Measurements from ENCODE around the gene MIPOL1.

MIPOL1 gene

DNA sequence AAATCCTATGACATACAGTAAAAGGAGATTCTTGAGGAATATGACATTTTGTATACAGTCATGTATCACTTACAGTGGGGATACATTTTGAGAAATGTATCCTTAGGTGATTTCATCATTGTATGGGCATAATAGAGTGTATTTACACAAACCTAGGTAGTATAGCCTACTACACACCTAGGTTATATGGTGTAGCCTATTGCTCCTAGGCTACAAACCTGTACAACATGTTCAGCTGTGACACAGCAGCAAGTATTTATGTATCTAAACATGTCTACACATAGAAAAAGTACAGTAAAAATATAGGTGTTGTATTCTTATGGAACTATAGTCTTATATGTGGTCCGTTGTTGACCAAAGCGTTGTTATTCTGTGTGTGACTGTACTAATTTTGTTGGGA is 218.5 kb downstream of the MIPOL1 start:
- Mint-ChIP-seq H3K27ac (no peak overlapping the region), H3K4me3 (no peak overlapping the region)
- no peak for ATAC-seq (replicated peaks)

GRCh38 chr14:37417151-37417550 is 219.4 kb downstream of the MIPOL1 start:
- no peaks in the 10 kb centered on the region for H3K27me3 Mint-ChIP-seq
- H3K4me1 Mint-ChIP-seq (ENCODE audit: low read depth in 2 of 2): no peaks in the 10 kb centered on the region
- H3K4me3 Mint-ChIP-seq: no peak overlapping the region
- no peaks in the 10 kb centered on the region for H3K36me3 Mint-ChIP-seq (ENCODE audit: insufficient read depth)
- no peak overlapping the region for H3K27ac Mint-ChIP-seq
- ATAC-seq (replicated peaks): no peak
- no peak for DNase-seq
- peaks cover 5 to 14% of the 10 kb centered on the region in 2 donors for H3K9me3 Mint-ChIP-seq

More for the DNA sequence above, 218.5 kb downstream of the MIPOL1 start:
- no peaks in the 10 kb centered on the region for H3K27me3 Mint-ChIP-seq
- peaks cover 5 to 14% of the 10 kb centered on the region in 2 donors for H3K9me3 Mint-ChIP-seq
- H3K36me3 Mint-ChIP-seq (ENCODE audit: insufficient read depth): no peaks in the 10 kb centered on the region
- no peak for DNase-seq
- H3K4me1 Mint-ChIP-seq (ENCODE audit: low read depth in 2 of 2): no peaks in the 10 kb centered on the region

DNA sequence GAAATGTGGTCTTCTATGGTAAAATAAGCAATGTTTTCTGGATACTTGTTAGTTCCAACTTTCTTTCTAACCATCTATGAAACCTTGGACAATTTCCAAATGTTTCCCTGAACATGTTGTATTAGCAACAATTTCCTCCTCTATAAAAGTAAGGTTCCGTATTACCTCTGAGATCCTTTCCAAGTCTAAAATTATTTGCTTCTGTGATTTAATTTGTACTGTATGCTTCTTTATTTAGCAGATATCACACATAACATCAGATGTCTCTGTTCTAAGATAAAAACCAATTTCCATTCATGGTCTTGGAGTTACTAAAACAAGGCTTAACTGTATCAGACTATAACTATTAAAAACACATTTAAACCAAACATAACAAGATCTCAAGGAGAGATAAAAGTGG is 220.1 kb downstream of the MIPOL1 start:
- H3K27ac Mint-ChIP-seq: no peak overlapping the region
- no peaks in the 10 kb centered on the region for H3K27me3 Mint-ChIP-seq
- H3K4me3 Mint-ChIP-seq: no peak overlapping the region
- H3K36me3 Mint-ChIP-seq (ENCODE audit: insufficient read depth): no peaks in the 10 kb centered on the region
- no peaks in the 10 kb centered on the region for H3K4me1 Mint-ChIP-seq (ENCODE audit: low read depth in 2 of 2)
- peaks cover 4 to 9% of the 10 kb centered on the region in 2 donors for H3K9me3 Mint-ChIP-seq
- no peak for DNase-seq
- no peak for ATAC-seq (replicated peaks)

GRCh38 chr14:37420622-37421021 is 222.9 kb downstream of the MIPOL1 start:
- Mint-ChIP-seq H3K4me3 (no peak overlapping the region), H3K36me3 (ENCODE audit: insufficient read depth) (no peaks in the 10 kb centered on the region), H3K27ac (no peak overlapping the region), H3K9me3 (peaks cover 0 to 4% of the 10 kb centered on the region in 2 donors), H3K4me1 (ENCODE audit: low read depth in 2 of 2) (no peaks in the 10 kb centered on the region), H3K27me3 (no peaks in the 10 kb centered on the region)
- ATAC-seq (replicated peaks) (no peak), DNase-seq (no peak)

- Mint-ChIP-seq H3K27me3 (no peaks in the 10 kb centered on the region), H3K4me1 (ENCODE audit: low read depth in 2 of 2) (no peaks in the 10 kb centered on the region), H3K36me3 (ENCODE audit: insufficient read depth) (no peaks in the 10 kb centered on the region), H3K27ac (no peak overlapping the region), H3K4me3 (no peak overlapping the region), H3K9me3 (peaks cover 0 to 8% of the 10 kb centered on the region in 2 donors)
- ATAC-seq (replicated peaks) (no peak), DNase-seq (no peak)
Observed at GRCh38 chr14:37422319-37422718, 224.6 kb downstream of the MIPOL1 start.

- H3K27me3 Mint-ChIP-seq: no peaks in the 10 kb centered on the region
- H3K4me3 Mint-ChIP-seq: no peak overlapping the region
- DNase-seq (no peak), ATAC-seq (replicated peaks) (no peak)
- H3K27ac Mint-ChIP-seq: no peak overlapping the region
- peaks cover 0 to 8% of the 10 kb centered on the region in 2 donors for H3K9me3 Mint-ChIP-seq
- no peaks in the 10 kb centered on the region for H3K4me1 Mint-ChIP-seq (ENCODE audit: low read depth in 2 of 2)
- H3K36me3 Mint-ChIP-seq (ENCODE audit: insufficient read depth): no peaks in the 10 kb centered on the region
Observed at GRCh38 chr14:37422748-37423147, 225.0 kb downstream of the MIPOL1 start.

DNA sequence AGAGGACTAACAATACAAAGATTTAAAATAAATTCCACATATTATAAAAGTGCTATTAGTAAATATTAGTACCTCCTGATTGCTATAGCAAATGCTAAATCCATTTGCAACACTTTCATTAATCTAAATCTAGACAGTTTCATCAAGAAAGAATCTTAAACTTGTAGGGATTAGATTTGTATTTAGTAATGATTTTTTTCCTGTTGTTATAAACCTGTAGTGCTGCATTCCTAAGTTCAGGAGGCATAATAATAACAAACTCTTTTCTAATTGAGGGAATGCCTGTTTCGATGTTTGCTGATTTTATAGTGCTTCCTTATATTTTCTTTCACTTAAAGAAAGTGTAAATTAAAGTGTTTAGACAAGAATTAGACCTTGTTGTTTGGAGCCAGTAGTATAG is 231.2 kb downstream of the MIPOL1 start:
- peaks cover 9 to 11% of the 10 kb centered on the region in 2 donors for H3K9me3 Mint-ChIP-seq
- no peak overlapping the region for H3K4me3 Mint-ChIP-seq
- DNase-seq (no peak), ATAC-seq (replicated peaks) (no peak)
- H3K36me3 Mint-ChIP-seq (ENCODE audit: insufficient read depth): no peaks in the 10 kb centered on the region
- no peak overlapping the region for H3K27ac Mint-ChIP-seq
- H3K27me3 Mint-ChIP-seq: no peaks in the 10 kb centered on the region
- H3K4me1 Mint-ChIP-seq (ENCODE audit: low read depth in 2 of 2): no peaks in the 10 kb centered on the region

- peaks cover 9 to 10% of the 10 kb centered on the region in 2 donors for H3K9me3 Mint-ChIP-seq
- no peaks in the 10 kb centered on the region for H3K36me3 Mint-ChIP-seq (ENCODE audit: insufficient read depth)
- no peaks in the 10 kb centered on the region for H3K4me1 Mint-ChIP-seq (ENCODE audit: low read depth in 2 of 2)
- DNase-seq (no peak), ATAC-seq (replicated peaks) (no peak)
- no peak overlapping the region for H3K27ac Mint-ChIP-seq
- no peak overlapping the region for H3K4me3 Mint-ChIP-seq
- no peaks in the 10 kb centered on the region for H3K27me3 Mint-ChIP-seq
Observed at GRCh38 chr14:37429618-37430017, 231.9 kb downstream of the MIPOL1 start.

- Mint-ChIP-seq H3K4me3 (no peak overlapping the region), H3K9me3 (peaks cover 4 to 19% of the 10 kb centered on the region in 2 donors), H3K36me3 (ENCODE audit: insufficient read depth) (no peaks in the 10 kb centered on the region), H3K27me3 (no peaks in the 10 kb centered on the region), H3K4me1 (ENCODE audit: low read depth in 2 of 2) (no peaks in the 10 kb centered on the region), H3K27ac (no peak overlapping the region)
- ATAC-seq (replicated peaks) (no peak), DNase-seq (no peak)
Observed at GRCh38 chr14:37434867-37435266, 237.1 kb downstream of the MIPOL1 start.

DNA sequence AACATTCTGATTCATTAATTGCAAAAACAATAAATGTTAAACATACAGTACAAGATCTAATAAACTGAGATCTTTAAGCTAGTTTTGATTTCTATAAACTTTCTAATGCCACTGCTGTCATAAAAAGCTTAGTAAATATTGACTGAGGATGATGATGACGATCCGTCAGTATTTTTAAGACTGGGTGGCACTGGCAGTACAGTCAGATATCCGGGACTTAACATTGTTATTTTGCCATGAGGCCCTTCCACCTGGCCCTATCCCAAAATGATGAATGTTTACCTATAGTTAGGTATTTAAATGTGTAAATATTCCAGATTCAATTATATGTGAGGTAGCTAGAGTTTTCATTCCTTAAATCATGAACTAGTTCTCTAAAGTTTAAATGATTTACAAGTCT is 238.8 kb downstream of the MIPOL1 start:
- H3K27me3 Mint-ChIP-seq: no peaks in the 10 kb centered on the region

GRCh38 chr14:37437490-37437889 is 239.8 kb downstream of the MIPOL1 start:
- no peak overlapping the region for H3K4me3 Mint-ChIP-seq
- no peaks in the 10 kb centered on the region for H3K4me1 Mint-ChIP-seq (ENCODE audit: low read depth in 2 of 2)
- no peaks in the 10 kb centered on the region for H3K36me3 Mint-ChIP-seq (ENCODE audit: insufficient read depth)
- peaks cover 6 to 10% of the 10 kb centered on the region in 2 donors for H3K9me3 Mint-ChIP-seq
- DNase-seq (no peak), ATAC-seq (replicated peaks) (no peak)
- H3K27me3 Mint-ChIP-seq: no peaks in the 10 kb centered on the region
- H3K27ac Mint-ChIP-seq: no peak overlapping the region

More for the DNA sequence above, 238.8 kb downstream of the MIPOL1 start:
- H3K36me3 Mint-ChIP-seq (ENCODE audit: insufficient read depth): no peaks in the 10 kb centered on the region
- H3K9me3 Mint-ChIP-seq: peaks cover 6 to 18% of the 10 kb centered on the region in 2 donors
- no peak for ATAC-seq (replicated peaks)
- no peak overlapping the region for H3K27ac Mint-ChIP-seq
- DNase-seq: no peak
- H3K4me3 Mint-ChIP-seq: no peak overlapping the region
- no peaks in the 10 kb centered on the region for H3K4me1 Mint-ChIP-seq (ENCODE audit: low read depth in 2 of 2)

DNA sequence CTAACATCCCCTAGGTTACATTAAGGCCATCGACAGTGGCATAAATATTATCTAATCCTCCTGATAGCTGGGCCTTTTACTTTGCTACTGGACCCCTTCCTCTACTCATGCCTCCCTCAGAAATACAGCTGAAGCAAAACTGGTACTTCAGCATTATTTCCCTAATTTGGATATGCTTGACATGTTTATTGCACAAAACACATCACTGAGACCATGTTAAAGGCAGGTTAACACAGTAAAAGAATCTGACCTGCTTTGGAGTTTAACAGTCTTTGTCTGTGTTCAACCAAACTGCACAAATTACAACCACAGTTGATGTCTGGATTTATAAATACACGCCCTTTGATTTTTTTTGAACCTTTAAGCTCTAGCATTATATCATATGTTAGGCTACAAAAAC is 240.7 kb downstream of the MIPOL1 start:
- no peak overlapping the region for H3K4me3 Mint-ChIP-seq
- peaks cover 5 to 10% of the 10 kb centered on the region in 2 donors for H3K9me3 Mint-ChIP-seq
- no peaks in the 10 kb centered on the region for H3K27me3 Mint-ChIP-seq
- no peak for ATAC-seq (replicated peaks)
- no peaks in the 10 kb centered on the region for H3K36me3 Mint-ChIP-seq (ENCODE audit: insufficient read depth)
- H3K27ac Mint-ChIP-seq: no peak overlapping the region
- H3K4me1 Mint-ChIP-seq (ENCODE audit: low read depth in 2 of 2): no peaks in the 10 kb centered on the region
- DNase-seq: no peak

GRCh38 chr14:37443461-37443860 is 245.7 kb downstream of the MIPOL1 start:
- H3K4me1 Mint-ChIP-seq (ENCODE audit: low read depth in 2 of 2): no peaks in the 10 kb centered on the region

DNA sequence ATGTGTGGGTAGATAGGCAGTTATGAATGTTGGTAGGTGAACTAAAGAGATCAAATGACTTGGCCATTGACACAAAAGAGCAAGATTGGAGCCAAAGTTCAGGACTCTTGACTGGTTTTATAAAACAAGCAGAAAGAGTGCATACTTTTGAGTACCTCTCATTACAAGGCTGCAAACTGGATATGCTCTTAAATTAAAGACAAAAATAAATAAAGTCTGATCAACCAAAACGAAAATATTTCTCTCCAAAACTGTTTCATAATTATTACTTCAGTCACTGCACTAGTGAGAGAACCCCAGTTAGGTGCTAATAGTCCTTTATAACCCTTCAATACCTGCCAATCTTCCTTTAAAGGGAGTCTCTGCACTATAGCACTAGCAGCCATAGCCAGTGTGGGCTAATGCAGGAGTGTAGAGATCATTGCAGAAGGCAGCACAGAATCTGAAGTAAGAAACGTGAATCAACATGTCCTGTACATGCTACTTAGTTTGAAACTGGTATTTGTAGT is 250.2 kb downstream of the MIPOL1 start:
- H3K4me3 Mint-ChIP-seq: no peak overlapping the region
- H3K27me3 Mint-ChIP-seq: no peaks in the 10 kb centered on the region
- DNase-seq: no peak
- no peak overlapping the region for H3K27ac Mint-ChIP-seq
- H3K4me1 Mint-ChIP-seq (ENCODE audit: low read depth in 2 of 2): no peaks in the 10 kb centered on the region
- peaks cover 2 to 7% of the 10 kb centered on the region in 2 donors for H3K9me3 Mint-ChIP-seq
- no peaks in the 10 kb centered on the region for H3K36me3 Mint-ChIP-seq (ENCODE audit: insufficient read depth)
- ATAC-seq (replicated peaks): no peak

More at GRCh38 chr14:37443461-37443860, 245.7 kb downstream of the MIPOL1 start:
- H3K27me3 Mint-ChIP-seq: no peaks in the 10 kb centered on the region
- DNase-seq: no peak
- no peak overlapping the region for H3K27ac Mint-ChIP-seq
- no peaks in the 10 kb centered on the region for H3K36me3 Mint-ChIP-seq (ENCODE audit: insufficient read depth)
- no peak overlapping the region for H3K4me3 Mint-ChIP-seq
- peaks cover 0 to 2% of the 10 kb centered on the region in 2 donors for H3K9me3 Mint-ChIP-seq
- no peak for ATAC-seq (replicated peaks)

DNA sequence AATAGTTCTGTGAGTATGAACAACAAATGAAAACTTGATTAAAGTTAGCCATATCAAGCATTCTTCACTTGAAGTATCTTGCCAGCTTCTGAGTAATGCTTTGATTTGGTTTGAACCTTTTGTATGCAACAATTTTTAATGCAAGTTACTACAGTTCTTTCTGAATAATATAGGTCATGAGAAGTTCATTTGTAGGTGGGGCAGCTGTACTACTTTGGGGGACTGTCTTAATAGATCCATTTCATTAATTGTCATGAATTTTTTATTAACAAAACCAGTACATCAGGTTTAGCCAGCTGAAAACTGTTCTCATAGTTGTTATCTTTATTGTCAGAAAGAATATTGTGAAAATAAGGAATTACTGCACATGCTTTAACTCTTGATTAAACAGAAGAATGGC is 254.6 kb downstream of the MIPOL1 start:
- ATAC-seq (replicated peaks) (no peak), DNase-seq (no peak)
- Mint-ChIP-seq H3K9me3 (peaks cover 3 to 15% of the 10 kb centered on the region in 2 donors), H3K4me3 (no peak overlapping the region), H3K27me3 (no peaks in the 10 kb centered on the region), H3K4me1 (ENCODE audit: low read depth in 2 of 2) (no peaks in the 10 kb centered on the region), H3K27ac (no peak overlapping the region), H3K36me3 (ENCODE audit: insufficient read depth) (no peaks in the 10 kb centered on the region)
